A549 (cell line): ENCODE results near the gene CEBPE. TPM values are rescaled to one million over a fixed set of nuclear protein-coding genes. Genes with fewer than 3 reads are reported as not detected.
"Not testable (repeated sequence)": the region's sequence is repeated elsewhere in the genome, so short reads cannot be mapped to it uniquely, and the experiment has no call there.

Experiments used
- ATAC-seq, 2 experiments: fragments of 200-7000 bp in 1 of 2; fragments of >200 bp in 1 of 2; cut with Nextera tagmentation in 1 of 2; cut with Tn5 transposase in 1 of 2; 3 replicates each; pipeline versions ENCODE4 v1.8.0 to v1.9.1; 2018 to 2020; ENCODE audit warnings: mild to moderate bottlenecking in 1 of 2, moderate library complexity in 1 of 2
- CTCF ChIA-PET: fragments of 300-600 bp; sonication (Branson Sonifier 250); formaldehyde crosslinking; extraction: SDS; loops from one replicate; lab custom pipeline; 2021; ENCODE audit warnings: antibody characterized with exemption, inconsistent platforms; lab: Yijun Ruan, JAX
- POLR2A ChIA-PET: fragments of 350-600 bp; formaldehyde crosslinking; extraction: SDS; loops from one replicate; lab custom pipeline; 2021; ENCODE audit warnings: antibody characterized with exemption, inconsistent platforms; lab: Yijun Ruan, JAX
- DNase-seq, 2 experiments: peaks; one replicate each; pipeline versions ENCODE4 v3.0.0 to v3.0.0-alpha.2; 2011 to 2016; ENCODE audit warnings: low read depth in 1 of 2, low spot score in 1 of 2
- FAIRE-seq: peaks from 2 replicates; lab custom pipeline; 2011; peaks lifted over from hg19 to GRCh38; lab: Jason Lieb, UNC
- H3K27ac ChIP-seq, 2 experiments: fragments of >200 bp; sonication (Bioruptor Twin); formaldehyde crosslinking; 3 replicates each; pipeline ENCODE4 v1.5.1; 2016 to 2017
- H3K4me1 ChIP-seq: fragments of >200 bp; sonication (Bioruptor Twin); formaldehyde crosslinking; 3 replicates; pipeline ENCODE4 v1.6.1; 2016
- H3K4me2 ChIP-seq: fragments of >200 bp; sonication (Bioruptor Twin); formaldehyde crosslinking; 3 replicates; pipeline ENCODE4 v1.6.1; 2016
- H3K4me3 ChIP-seq: fragments of >200 bp; sonication (Bioruptor Twin); formaldehyde crosslinking; 3 replicates; pipeline ENCODE4 v1.5.1; 2016
- H3K9me3 ChIP-seq: fragments of >200 bp; sonication (Bioruptor Twin); formaldehyde crosslinking; 3 replicates; pipeline ENCODE4 v1.6.1; 2016
- ATOH8 ChIP-seq: fragments of 250-450 bp; sonication (Bioruptor Pico); IDR thresholded peaks from 2 replicates; pipeline ENCODE4 v1.5.0; 2020; ENCODE audit warnings: low read depth, mild to moderate bottlenecking, moderate library complexity
- BHLHE40 ChIP-seq: IDR thresholded peaks from 2 replicates; pipeline ENCODE4 v1.6.1; 2012; ENCODE audit warnings: low read depth, low read length, inconsistent platforms
- CBX2 ChIP-seq: fragments of 200-600 bp; sonication (generic); IDR thresholded peaks from 2 replicates; pipeline ENCODE4 v1.6.1; 2016; ENCODE audit warnings: low read depth, mild to moderate bottlenecking, borderline replicate concordance
- CHD2 ChIP-seq: fragments of 150-350 bp; IDR thresholded peaks from 2 replicates; pipeline ENCODE4 v1.6.1; 2014; ENCODE audit warnings: low read length; ENCODE audit not compliant: partially characterized antibody
- HMGXB4 ChIP-seq: fragments of 250-450 bp; sonication (Bioruptor Pico); IDR thresholded peaks from 2 replicates; pipeline ENCODE4 v1.5.0; 2021; ENCODE audit warnings: mild to moderate bottlenecking, moderate library complexity, borderline replicate concordance
- HOXB13 ChIP-seq: fragments of 250-450 bp; sonication (Bioruptor Pico); IDR thresholded peaks from 2 replicates; pipeline ENCODE4 v1.5.0; 2020; ENCODE audit warnings: low read depth, mild to moderate bottlenecking, moderate library complexity
- JUN ChIP-seq, 2 experiments: fragments of >200 bp; sonication (Bioruptor Twin); formaldehyde crosslinking; IDR thresholded peaks; 2 replicates in 1 of 2; 3 replicates in 1 of 2; pipeline ENCODE4 v1.6.1; 2016 to 2017
- JUNB ChIP-seq: fragments of >200 bp; sonication (Bioruptor Twin); formaldehyde crosslinking; IDR thresholded peaks from 2 replicates; pipeline ENCODE4 v1.6.1; 2016
- MAFK ChIP-seq: fragments of 450-650 bp; IDR thresholded peaks from 2 replicates; pipeline ENCODE4 v1.6.1; 2014; ENCODE audit not compliant: partially characterized antibody
- MAZ ChIP-seq: fragments of 150-350 bp; IDR thresholded peaks from 2 replicates; pipeline ENCODE4 v1.6.1; 2014; ENCODE audit warnings: antibody characterized with exemption, low read depth, low read length, borderline replicate concordance
- MYC ChIP-seq: IDR thresholded peaks from 2 replicates; pipeline ENCODE4 v1.6.1; 2012; ENCODE audit warnings: mild to moderate bottlenecking, inconsistent platforms, low read length, improper control_type of control experiment, borderline replicate concordance
- NFE2L2 ChIP-seq: fragments of 150-350 bp; conservative IDR thresholded peaks from 2 replicates; pipeline ENCODE4 v1.6.1; 2014; ENCODE audit warnings: low read length
- NPAS2 ChIP-seq: fragments of 250-450 bp; sonication (Bioruptor Pico); IDR thresholded peaks from 2 replicates; pipeline ENCODE4 v1.8.0; 2022; ENCODE audit warnings: mild to moderate bottlenecking, moderate library complexity, borderline replicate concordance
- PBX3 ChIP-seq: IDR thresholded peaks from 2 replicates; pipeline ENCODE4 v1.6.1; 2012
- PHF8 ChIP-seq: fragments of 200-600 bp; sonication (generic); IDR thresholded peaks from 2 replicates; pipeline ENCODE4 v1.6.1; 2016; ENCODE audit warnings: low read depth, mild to moderate bottlenecking, antibody characterized with exemption, moderate library complexity, borderline replicate concordance
- SREBF2 ChIP-seq: fragments of 450-650 bp; IDR thresholded peaks from 2 replicates; pipeline ENCODE4 v1.6.1; 2014; ENCODE audit warnings: mild to moderate bottlenecking, moderate library complexity
- TFCP2L1 ChIP-seq: fragments of 250-450 bp; sonication (Bioruptor Pico); IDR thresholded peaks from 2 replicates; pipeline ENCODE4 v1.5.0; 2021; ENCODE audit warnings: mild to moderate bottlenecking
- WGBS: methylation state at CpG from one replicate; pipeline ENCODE4 v1.1.6; 2017; ENCODE audit errors: missing lambda C conversion rate; 5-methylcytosine and 5-hydroxymethylcytosine counted together
- polyA plus RNA-seq, 4 experiments: library from polyadenylated mRNA; depleted of rRNA in 3 of 4; stranded (reverse); fragments of >200 nt; fragmentation: RNase III in 1 of 4; extraction: RNeasy Plus Mini Kit Qiagen cat#74134 plus additional on column Dnase treatment in 1 of 4; gene quantifications; 2 replicates in 3 of 4; 3 replicates in 1 of 4; pipeline ENCODE4 v1.2.3, GENCODE V29; 2011 to 2017

Gene CEBPE
- polyA plus RNA-seq, 2 of the 4 experiments (the other 2 are of a cell fraction), result 0.05 TPM; not detected in 1

GRCh38 chr14:23109769-23110168 lies 9.3 kb downstream of the CEBPE start (continued):
- no peak for TF ChIP-seq ATOH8 (CRISPR knock-in tag)
- no peak for TF ChIP-seq PHF8
- TF ChIP-seq CHD2, result no peak
- TF ChIP-seq TFCP2L1, result no peak

GRCh38 chr14:23108169-23108568 lies 10.9 kb downstream of the CEBPE start:
- not testable (repeated sequence) for FAIRE-seq
- CTCF ChIA-PET, result interaction anchor here (1.1 to 8.4 kb wide), 14 partner anchors 8 to 121 kb away, joined by 5 to 126 read pairs (median 16); partner anchors contain the start of genes ACIN1, C14orf119 and CDH24

GRCh38 chr14:23107620-23108019 lies 11.4 kb downstream of the CEBPE start:
- ChIA-PET POLR2A (interaction anchor here (1.9 kb wide), 1 partner anchor 12 kb away, joined by 10 read pairs; the partner anchor contains the start of genes ACIN1 and C14orf119), CTCF (interaction anchor here (3.1 to 8.4 kb wide), 4 partner anchors 12 to 41 kb away, joined by 24 to 118 read pairs (median 50); partner anchors contain the start of genes ACIN1 and C14orf119)
- not testable (repeated sequence) for FAIRE-seq, H3K9me3 ChIP-seq, ATAC-seq, H3K4me3 ChIP-seq, DNase-seq, H3K27ac ChIP-seq, H3K4me2 ChIP-seq, H3K4me1 ChIP-seq
- whole genome bisulfite sequencing, result 81% methylated on average over 3 of the region's 5 CpGs

More at GRCh38 chr14:23108169-23108568, 10.9 kb downstream of the CEBPE start:
- ATAC-seq, H3K4me1 ChIP-seq, H3K4me2 ChIP-seq, H3K4me3 ChIP-seq, H3K27ac ChIP-seq, H3K9me3 ChIP-seq: not testable (repeated sequence)
- POLR2A ChIA-PET, result interaction anchor here (1.9 kb wide), 1 partner anchor 13 kb away, joined by 10 read pairs; the partner anchor contains the start of genes ACIN1 and C14orf119
- peak in 1 of 2 experiments; percentile 46 for DNase-seq
- 58% methylated on average over 17 of the region's 24 CpGs for WGBS

GRCh38 chr14:23106747-23107045 lies 12.4 kb downstream of the CEBPE start:
- H3K4me2 ChIP-seq, result no peak overlapping the region
- FAIRE-seq (no peak), ATAC-seq (no peak), DNase-seq (no peak)
- TF ChIP-seq MYC, result no peak
- TF ChIP-seq HMGXB4 (CRISPR knock-in tag), result no peak
- TF ChIP-seq NPAS2 (CRISPR knock-in tag), result no peak
- no peak for TF ChIP-seq PBX3
- no peak for TF ChIP-seq JUNB
- no peak for TF ChIP-seq SREBF2
- TF ChIP-seq JUN (IDR thresholded peaks at IDR 0.05), result no peak
- no peak for TF ChIP-seq MAZ
- TF ChIP-seq HOXB13 (CRISPR knock-in tag), result no peak
- no peak for TF ChIP-seq BHLHE40
- no peak for TF ChIP-seq CHD2
- TF ChIP-seq NFE2L2, result no peak
- no peak for TF ChIP-seq MAFK
- no peak for TF ChIP-seq CBX2
- no peak overlapping the region for H3K4me3 ChIP-seq
- no peaks in the 10 kb centered on the region for H3K9me3 ChIP-seq
- ChIA-PET CTCF (interaction anchor here (1.1 to 1.7 kb wide), 4 partner anchors 14 to 120 kb away, joined by 3 to 10 read pairs (median 6); no protein-coding TSS in a partner anchor), POLR2A (interaction anchor here (1.0 kb wide), 1 partner anchor 11 kb away, joined by 3 read pairs; the partner anchor contains the start of genes ACIN1 and C14orf119)
- H3K4me1 ChIP-seq, result 0 out of 3 replicates have a peak, but pooled peaks cover 4% of the 10 kb centered on the region
- no peak overlapping the region for H3K27ac ChIP-seq
